ENCODE data around the gene STX1A.

- TF ChIP-seq POLR2A (IDR thresholded peaks at IDR 0.05; ENCODE audit: low read length), result no peak
- no peak for TF ChIP-seq CTCF (IDR thresholded peaks at IDR 0.05)
- TF ChIP-seq MAX (IDR thresholded peaks at IDR 0.05), result no peak
- no peak for TF ChIP-seq MAZ (IDR thresholded peaks at IDR 0.05; ENCODE audit: borderline replicate concordance, low read depth, low read length)
- TF ChIP-seq ELK1 (IDR thresholded peaks at IDR 0.05; ENCODE audit: low read depth, low read length), result no peak
These were observed 42.6 kb upstream of the STX1A start for GRCh38 chr7:73761854-73762658.

Data from A549 (cell line).